Measurements from ENCODE around the gene AKAP6.

DNA sequence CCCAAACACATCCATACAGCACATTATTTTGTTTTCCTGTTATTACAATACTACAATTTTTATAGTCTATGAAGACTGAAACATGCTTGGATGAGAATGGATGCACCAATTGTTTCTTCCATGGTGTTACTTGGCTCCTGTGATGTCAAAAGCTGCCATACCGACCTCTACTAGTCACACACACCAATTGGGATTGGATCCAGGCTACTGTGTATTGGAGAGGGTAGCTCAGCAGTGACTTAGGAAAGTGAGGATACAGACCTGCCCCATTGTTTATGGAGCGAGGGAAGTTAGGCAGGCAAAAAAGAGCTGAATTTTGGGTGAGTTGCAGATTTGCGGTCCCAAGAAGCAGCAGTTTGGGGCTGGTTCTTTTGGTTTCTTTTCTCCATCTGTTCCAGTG lies 30.8 kb upstream of the AKAP6 start:
- TF ChIP-seq, protein P1, sequence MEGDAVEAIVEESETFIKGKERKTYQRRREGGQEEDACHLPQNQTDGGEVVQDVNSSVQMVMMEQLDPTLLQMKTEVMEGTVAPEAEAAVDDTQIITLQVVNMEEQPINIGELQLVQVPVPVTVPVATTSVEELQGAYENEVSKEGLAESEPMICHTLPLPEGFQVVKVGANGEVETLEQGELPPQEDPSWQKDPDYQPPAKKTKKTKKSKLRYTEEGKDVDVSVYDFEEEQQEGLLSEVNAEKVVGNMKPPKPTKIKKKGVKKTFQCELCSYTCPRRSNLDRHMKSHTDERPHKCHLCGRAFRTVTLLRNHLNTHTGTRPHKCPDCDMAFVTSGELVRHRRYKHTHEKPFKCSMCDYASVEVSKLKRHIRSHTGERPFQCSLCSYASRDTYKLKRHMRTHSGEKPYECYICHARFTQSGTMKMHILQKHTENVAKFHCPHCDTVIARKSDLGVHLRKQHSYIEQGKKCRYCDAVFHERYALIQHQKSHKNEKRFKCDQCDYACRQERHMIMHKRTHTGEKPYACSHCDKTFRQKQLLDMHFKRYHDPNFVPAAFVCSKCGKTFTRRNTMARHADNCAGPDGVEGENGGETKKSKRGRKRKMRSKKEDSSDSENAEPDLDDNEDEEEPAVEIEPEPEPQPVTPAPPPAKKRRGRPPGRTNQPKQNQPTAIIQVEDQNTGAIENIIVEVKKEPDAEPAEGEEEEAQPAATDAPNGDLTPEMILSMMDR (IDR thresholded peaks at IDR 0.05): no peak
- TF ChIP-seq POLR2A (IDR thresholded peaks at IDR 0.05): no peak

Data from adrenal gland (tissue), 5 donors.